Endothelial cell of umbilical vein (primary cell): ENCODE results near the gene FSIP1. TPM values are rescaled to one million over a fixed set of nuclear protein-coding genes. Genes with fewer than 3 reads are reported as not detected.

Experiments used
- BruUV-seq: library from RNA; stranded (reverse); fragments of 400-500 nt; replicated peaks from 2 replicates; lab custom pipeline; 2021; lab: Mats Ljungman, UMichigan
- CTCF ChIA-PET: fragments of 300-600, 350-600 bp; sonication (Branson Sonifier 250); formaldehyde crosslinking; loops from one replicate; lab custom pipeline; 2021; ENCODE audit warnings: antibody characterized with exemption, inconsistent platforms; lab: Charles Lee
- POLR2A ChIA-PET: fragments of 300-600, 350-600 bp; sonication (Branson Sonifier 250); formaldehyde crosslinking; loops from one replicate; lab custom pipeline; 2021; ENCODE audit warnings: antibody characterized with exemption, inconsistent platforms; lab: Charles Lee
- DNase-seq: peaks from one replicate; pipeline ENCODE4 v3.0.0-alpha.2; 2011; ENCODE audit warnings: low read depth, low spot score
- FAIRE-seq: peaks from 2 replicates; lab custom pipeline; 2011; peaks lifted over from hg19 to GRCh38; lab: Jason Lieb, UNC
- H2AFZ ChIP-seq: 2 replicates; pipeline ENCODE4 v1.6.0; 2012; ENCODE audit warnings: low read depth, low read length, control low read depth, inconsistent platforms
- H3K27ac ChIP-seq: 2 replicates; pipeline ENCODE4 v1.5.1; 2011; ENCODE audit warnings: low read depth, mild to moderate bottlenecking, control low read depth, low read length, moderate library complexity; ENCODE audit not compliant: insufficient read depth
- H3K27me3 ChIP-seq, 2 experiments: 2 replicates each; pipeline versions ENCODE4 v1.6.0 to v1.6.1; 2011; ENCODE audit warnings: low read length in 2 of 2, mixed read lengths in 1 of 2; ENCODE audit not compliant: control insufficient read depth in 2 of 2, insufficient read depth in 2 of 2
- H3K36me3 ChIP-seq, 2 experiments: 2 replicates in 1 of 2; 3 replicates in 1 of 2; pipeline ENCODE4 v1.5.1; 2011; ENCODE audit warnings: low read length in 2 of 2, mild to moderate bottlenecking in 1 of 2, moderate library complexity in 1 of 2; ENCODE audit not compliant: control insufficient read depth in 2 of 2, insufficient read depth in 2 of 2; ENCODE audit errors: extremely low read depth in 1 of 2
- H3K4me1 ChIP-seq: 3 replicates; pipeline ENCODE4 v1.5.1; 2011; ENCODE audit warnings: mild to moderate bottlenecking, low read length; ENCODE audit not compliant: control insufficient read depth, insufficient read depth; ENCODE audit errors: extremely low read depth
- H3K4me2 ChIP-seq: 2 replicates; pipeline ENCODE4 v1.6.1; 2011; ENCODE audit warnings: low read length, control low read depth, mixed read lengths; ENCODE audit not compliant: insufficient read depth
- H3K4me3 ChIP-seq, 3 experiments: fragments of 200-600 bp in 1 of 3; sonication (generic), shearing (Covaris generic) in 1 of 3; replicated peaks in 1 of 3; 2 replicates each; pipeline ENCODE4 v1.5.1; 2011 to 2016; ENCODE audit warnings: control low read depth in 3 of 3, low read length in 3 of 3, mild to moderate bottlenecking in 2 of 3, inconsistent platforms in 1 of 3, low read depth in 1 of 3, moderate library complexity in 1 of 3; ENCODE audit not compliant: insufficient read depth in 1 of 3
- H3K79me2 ChIP-seq: 2 replicates; pipeline ENCODE4 v1.6.0; 2012; ENCODE audit warnings: low read length, inconsistent platforms; ENCODE audit not compliant: control insufficient read depth, insufficient read depth
- H3K9ac ChIP-seq: replicated peaks from 2 replicates; pipeline ENCODE3; 2011; ENCODE audit warnings: low read length, control low read depth; ENCODE audit not compliant: insufficient read depth; ENCODE audit errors: extremely low read depth
- H3K9me1 ChIP-seq: replicated peaks from 3 replicates; pipeline ENCODE4 v1.6.0; 2011; ENCODE audit warnings: mild to moderate bottlenecking, low read length; ENCODE audit not compliant: control insufficient read depth, insufficient read depth; ENCODE audit errors: extremely low read depth
- H3K9me3 ChIP-seq: replicated peaks from 2 replicates; pipeline ENCODE4 v1.5.1; 2012; ENCODE audit warnings: low read length, inconsistent platforms; ENCODE audit not compliant: control insufficient read depth, insufficient read depth
- H4K20me1 ChIP-seq: replicated peaks from 2 replicates; pipeline ENCODE3; 2011; ENCODE audit warnings: mild to moderate bottlenecking, low read length; ENCODE audit not compliant: control insufficient read depth, insufficient read depth; ENCODE audit errors: extremely low read depth
- EZH2 ChIP-seq: IDR thresholded peaks from 2 replicates; pipeline ENCODE4 v1.6.1; 2012; ENCODE audit warnings: borderline replicate concordance, low read depth, mild to moderate bottlenecking, moderate library complexity, low read length, inconsistent platforms; ENCODE audit not compliant: severe bottlenecking
- FOS ChIP-seq: IDR thresholded peaks from 2 replicates; pipeline ENCODE4 v1.6.1; 2011; ENCODE audit warnings: mild to moderate bottlenecking, low read length, moderate library complexity, borderline replicate concordance; ENCODE audit not compliant: insufficient read depth
- GATA2 ChIP-seq: IDR thresholded peaks from 2 replicates; pipeline ENCODE4 v1.7.0; 2011; ENCODE audit warnings: low read depth, mild to moderate bottlenecking, moderate library complexity, mixed read lengths, low read length; ENCODE audit not compliant: insufficient read length, insufficient read depth
- JUN ChIP-seq: IDR thresholded peaks from 2 replicates; pipeline ENCODE4 v1.6.1; 2011; ENCODE audit warnings: borderline replicate concordance, low read depth; ENCODE audit not compliant: insufficient read length, insufficient read depth
- MYC ChIP-seq: IDR thresholded peaks from one replicate; pipeline ENCODE4 v1.6.1; 2011; ENCODE audit warnings: mild to moderate bottlenecking, low read depth, low read length
- POLR2A ChIP-seq: IDR thresholded peaks from 2 replicates; pipeline ENCODE4 v1.6.1; 2012; ENCODE audit warnings: low read depth, mild to moderate bottlenecking, control low read depth, low read length
- POLR2AphosphoS5 ChIP-seq: IDR thresholded peaks from 2 replicates; pipeline ENCODE4 v1.6.1; 2012; ENCODE audit warnings: low read depth, mild to moderate bottlenecking, control low read depth, low read length, moderate library complexity; ENCODE audit not compliant: insufficient read depth
- dilution Hi-C: fragments of 300-500 bp; cut with MboI; formaldehyde crosslinking; loops from one replicate; pipeline ENCODE4 v1.15.0; 2019; ENCODE audit warnings: low sequenced_read_pairs; ENCODE audit not compliant: extremely low pct_ligation_motif_present
- intact Hi-C: fragments of 100-400 bp; cut with micrococcal nuclease; formaldehyde crosslinking; loops from one replicate; pipeline ENCODE4 v1.10.0; 2022
- polyA plus RNA-seq, 4 experiments: library from polyadenylated mRNA; depleted of rRNA in 3 of 4; stranded (reverse) in 3 of 4; unstranded in 1 of 4; fragments of >200 nt; gene quantifications; 2 replicates each; pipeline versions ENCODE4 v1.2.1 to v1.2.3, GENCODE V29; 2011 to 2012; ENCODE audit warnings: missing spikeins in 1 of 4
- total RNA-seq: library from RNA; stranded (reverse); gene quantifications from 2 replicates; pipeline ENCODE4 v1.2.3, GENCODE V29; 2021
- TF ChIP-seq, protein P1 (sequence below): IDR thresholded peaks from 2 replicates; pipeline ENCODE4 v1.6.1; 2011; ENCODE audit not compliant: insufficient read depth, insufficient read length
- TF ChIP-seq, protein P2 (sequence below), 2 donors: IDR thresholded peaks; 1 replicate in 1 of 2; 2 replicates in 1 of 2; pipeline ENCODE4 v1.5.1; 2011; ENCODE audit warnings: low read length in 2 of 2, mild to moderate bottlenecking in 2 of 2, moderate library complexity in 2 of 2, control low read depth in 1 of 2, inconsistent platforms in 1 of 2, low read depth in 1 of 2; ENCODE audit not compliant: insufficient read depth in 1 of 2; ENCODE audit errors: extremely low read depth in 1 of 2

Gene FSIP1
- total and polyA plus RNA-seq, 2 donors (not counting 3 experiments of a cell fraction or from before 2014, with no cell fraction given), result 0.23 to 1.1 TPM

DNA sequence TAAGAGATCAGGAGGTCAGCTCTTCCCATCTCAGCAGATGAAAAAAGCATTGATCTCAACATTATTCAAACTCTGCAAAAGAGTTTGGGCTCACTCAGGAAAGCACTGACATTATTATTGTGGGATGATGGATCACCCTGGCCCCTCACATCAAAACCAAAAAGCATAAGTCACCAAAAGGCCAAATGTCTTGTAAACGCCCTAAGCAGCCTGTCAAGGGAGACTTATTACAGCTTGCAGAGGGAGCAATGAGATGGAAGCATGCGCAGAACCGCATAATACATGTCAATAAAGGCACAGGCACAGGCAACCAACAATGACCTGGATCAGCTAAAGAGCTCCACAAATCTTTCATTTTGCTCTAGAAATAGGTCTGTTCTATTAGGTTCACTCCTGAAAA is 4.6 kb downstream of the FSIP1 start:
- Histone ChIP-seq H3K27me3 (no peaks in the 10 kb centered on the region), H2AFZ (no peak overlapping the region), H3K4me2 (no peak overlapping the region), H3K9me1 (no peaks in the 10 kb centered on the region), H3K4me3 (no peak overlapping the region), H3K36me3 (no peaks in the 10 kb centered on the region), H3K9ac (no peak overlapping the region), H4K20me1 (no peaks in the 10 kb centered on the region), H3K9me3 (no peaks in the 10 kb centered on the region), H3K79me2 (no peaks in the 10 kb centered on the region), H3K27ac (no peak overlapping the region), H3K4me1 (peaks cover 3% of the 10 kb centered on the region)
- dilution Hi-C loops (no loop called here), intact Hi-C loops (no loop called here)
- FAIRE-seq, result peak; percentile 62
- TF ChIP-seq EZH2, result no peak
- no peak for TF ChIP-seq MYC
- TF ChIP-seq JUN, result no peak
- no peak for TF ChIP-seq FOS
- CTCF ChIA-PET, result interaction anchor here (1.4 kb wide), 1 partner anchor 21 kb away, joined by 10 read pairs; no protein-coding TSS in a partner anchor
- no peak for DNase-seq
- POLR2A ChIA-PET, result no interaction called here
- no TSS peak for BruUV-seq

GRCh38 chr15:39777496-39777895 is 5.1 kb downstream of the FSIP1 start:
- intact Hi-C loops (no loop called here), dilution Hi-C loops (no loop called here)
- Histone ChIP-seq H3K27me3 (no peaks in the 10 kb centered on the region), H3K4me3 (no peak overlapping the region), H3K9me3 (no peaks in the 10 kb centered on the region), H3K27ac (no peak overlapping the region), H3K9ac (no peak overlapping the region), H3K4me2 (no peak overlapping the region), H3K4me1 (peaks cover 3% of the 10 kb centered on the region), H3K79me2 (no peaks in the 10 kb centered on the region), H3K9me1 (no peaks in the 10 kb centered on the region), H3K36me3 (no peaks in the 10 kb centered on the region), H2AFZ (no peak overlapping the region), H4K20me1 (no peaks in the 10 kb centered on the region)
- DNase-seq, result no peak
- POLR2A ChIA-PET, result no interaction called here
- CTCF ChIA-PET, result interaction anchor here (1.4 kb wide), 1 partner anchor 20 kb away, joined by 10 read pairs; no protein-coding TSS in a partner anchor
- no TSS peak for BruUV-seq
- TF ChIP-seq GATA2 (no peak), EZH2 (no peak), JUN (no peak), POLR2AphosphoS5 (no peak), MYC (no peak), POLR2A (no peak), FOS (no peak)
- TF ChIP-seq, protein P1, sequence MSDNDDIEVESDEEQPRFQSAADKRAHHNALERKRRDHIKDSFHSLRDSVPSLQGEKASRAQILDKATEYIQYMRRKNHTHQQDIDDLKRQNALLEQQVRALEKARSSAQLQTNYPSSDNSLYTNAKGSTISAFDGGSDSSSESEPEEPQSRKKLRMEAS, result no peak
- TF ChIP-seq, protein P2, sequence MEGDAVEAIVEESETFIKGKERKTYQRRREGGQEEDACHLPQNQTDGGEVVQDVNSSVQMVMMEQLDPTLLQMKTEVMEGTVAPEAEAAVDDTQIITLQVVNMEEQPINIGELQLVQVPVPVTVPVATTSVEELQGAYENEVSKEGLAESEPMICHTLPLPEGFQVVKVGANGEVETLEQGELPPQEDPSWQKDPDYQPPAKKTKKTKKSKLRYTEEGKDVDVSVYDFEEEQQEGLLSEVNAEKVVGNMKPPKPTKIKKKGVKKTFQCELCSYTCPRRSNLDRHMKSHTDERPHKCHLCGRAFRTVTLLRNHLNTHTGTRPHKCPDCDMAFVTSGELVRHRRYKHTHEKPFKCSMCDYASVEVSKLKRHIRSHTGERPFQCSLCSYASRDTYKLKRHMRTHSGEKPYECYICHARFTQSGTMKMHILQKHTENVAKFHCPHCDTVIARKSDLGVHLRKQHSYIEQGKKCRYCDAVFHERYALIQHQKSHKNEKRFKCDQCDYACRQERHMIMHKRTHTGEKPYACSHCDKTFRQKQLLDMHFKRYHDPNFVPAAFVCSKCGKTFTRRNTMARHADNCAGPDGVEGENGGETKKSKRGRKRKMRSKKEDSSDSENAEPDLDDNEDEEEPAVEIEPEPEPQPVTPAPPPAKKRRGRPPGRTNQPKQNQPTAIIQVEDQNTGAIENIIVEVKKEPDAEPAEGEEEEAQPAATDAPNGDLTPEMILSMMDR (IDR thresholded peaks at IDR 0.05; ENCODE audit: extremely low read depth in 1 of 2, insufficient read depth in 1 of 2, low read depth in 1 of 2, low read length in 2 of 2), result no peak
- no peak for FAIRE-seq
